Measurements from ENCODE around the gene NOXA1. TPM values are rescaled to one million over a fixed set of nuclear protein-coding genes. Genes with fewer than 3 reads are reported as not detected.

NOXA1 gene
- polyA plus RNA-seq, 3 donors: 1.3 to 9.4 (median 1.6) TPM

GRCh38 chr9:137463931-137464290 lies 40.7 kb downstream of the NOXA1 start:
- peaks cover 12 to 24% (median 13%) of the 10 kb centered on the region in 3 donors for H3K27me3 Mint-ChIP-seq (ENCODE audit: low read depth in 3 of 3)
- no peaks in the 10 kb centered on the region for H3K36me3 ChIP-seq (replicated peaks in 1 of 2; ENCODE audit: control insufficient read depth in 1 of 2, insufficient read depth in 2 of 2, low read length in 2 of 2)
- no peak overlapping the region for H3K27ac ChIP-seq (ENCODE audit: low read depth in 1 of 2, low read length in 2 of 2)
- 94% methylated on average over 18 of the region's 18 CpGs for WGBS (ENCODE audit: insufficient coverage)
- H3K9me3 Mint-ChIP-seq: peaks cover 0 to 14% (median 7%) of the 10 kb centered on the region in 7 donors
- H3K27me3 ChIP-seq (ENCODE audit: control insufficient read depth in 2 of 2, insufficient read depth in 2 of 2, low read length in 2 of 2): peaks cover 0 to 15% of the 10 kb centered on the region in 2 donors
- H3K9me3 ChIP-seq (replicated peaks in 1 of 2; ENCODE audit: control insufficient read depth in 1 of 2, insufficient read depth in 1 of 2, low read length in 2 of 2): peaks cover 14 to 15% of the 10 kb centered on the region in 2 donors
- H3K4me3 Mint-ChIP-seq: no peak overlapping the region
- H3K27ac Mint-ChIP-seq: no peak overlapping the region
- H3K9ac ChIP-seq (ENCODE audit: insufficient read depth, low read length, poor library complexity, severe bottlenecking): no peak overlapping the region
- H3K4me2 ChIP-seq (replicated peaks; ENCODE audit: extremely low read depth, low read length, poor library complexity, severe bottlenecking): no peak overlapping the region
- no peaks in the 10 kb centered on the region for H3K79me2 ChIP-seq (ENCODE audit: insufficient read depth, low read length)
- peaks cover 9 to 18% of the 10 kb centered on the region in 2 donors for H3K4me1 ChIP-seq (ENCODE audit: control insufficient read depth in 1 of 2, insufficient read depth in 2 of 2, low read length in 2 of 2)
- peak in 1 of 3 donors; percentile 1 for DNase-seq
- no peak overlapping the region for H2AFZ ChIP-seq (ENCODE audit: insufficient read depth, low read depth, low read length, poor library complexity, severe bottlenecking)
- intact Hi-C loops (cut with micrococcal nuclease): loop anchor here in 1 of 2 donors (10.0 kb wide), 1 partner anchor 141 kb away; the partner anchor contains the start of gene ARRDC1
- H3K4me1 Mint-ChIP-seq: peaks cover 3% of the 10 kb centered on the region
- no peak for TF ChIP-seq CTCF (IDR thresholded peaks at IDR 0.05)
- H4K20me1 ChIP-seq (ENCODE audit: insufficient read depth, low read length): no peaks in the 10 kb centered on the region
- no peak overlapping the region for H3K4me3 ChIP-seq (replicated peaks in 1 of 3; ENCODE audit: low read depth in 2 of 3, low read length in 3 of 3)
- H3K36me3 Mint-ChIP-seq: no peaks in the 10 kb centered on the region

- Histone ChIP-seq H3K36me3 (replicated peaks in 1 of 2; ENCODE audit: control insufficient read depth in 1 of 2, insufficient read depth in 2 of 2, low read length in 2 of 2) (no peaks in the 10 kb centered on the region), H3K9me3 (replicated peaks in 1 of 2; ENCODE audit: control insufficient read depth in 1 of 2, insufficient read depth in 1 of 2, low read length in 2 of 2) (peaks cover 14 to 15% of the 10 kb centered on the region in 2 donors), H3K9ac (ENCODE audit: insufficient read depth, low read length, poor library complexity, severe bottlenecking) (no peak overlapping the region), H4K20me1 (ENCODE audit: insufficient read depth, low read length) (no peaks in the 10 kb centered on the region), H3K79me2 (ENCODE audit: insufficient read depth, low read length) (no peaks in the 10 kb centered on the region), H3K27me3 (ENCODE audit: control insufficient read depth in 2 of 2, insufficient read depth in 2 of 2, low read length in 2 of 2) (peaks cover 0 to 15% of the 10 kb centered on the region in 2 donors), H3K27ac (ENCODE audit: low read depth in 1 of 2, low read length in 2 of 2) (no peak overlapping the region), H3K4me3 (replicated peaks in 1 of 3; ENCODE audit: low read depth in 2 of 3, low read length in 3 of 3) (no peak overlapping the region), H2AFZ (ENCODE audit: insufficient read depth, low read depth, low read length, poor library complexity, severe bottlenecking) (no peak overlapping the region), H3K4me2 (replicated peaks; ENCODE audit: extremely low read depth, low read length, poor library complexity, severe bottlenecking) (no peak overlapping the region), H3K4me1 (ENCODE audit: control insufficient read depth in 1 of 2, insufficient read depth in 2 of 2, low read length in 2 of 2) (peaks cover 8 to 16% of the 10 kb centered on the region in 2 donors)
- Mint-ChIP-seq H3K9me3 (peaks cover 0 to 14% (median 7%) of the 10 kb centered on the region in 7 donors), H3K4me3 (no peak overlapping the region), H3K27ac (no peak overlapping the region), H3K36me3 (no peaks in the 10 kb centered on the region), H3K4me1 (peaks cover 3% of the 10 kb centered on the region), H3K27me3 (ENCODE audit: low read depth in 3 of 3) (peaks cover 13 to 27% (median 14%) of the 10 kb centered on the region in 3 donors)
- no peak for DNase-seq
- no peak for TF ChIP-seq CTCF (IDR thresholded peaks at IDR 0.05)
- intact Hi-C loops (cut with micrococcal nuclease): loop anchor here in 1 of 2 donors (10.0 kb wide), 1 partner anchor 140 kb away; the partner anchor contains the start of gene ARRDC1
- 95% methylated on average over 24 of the region's 28 CpGs for WGBS (ENCODE audit: insufficient coverage)
These were observed 41.3 kb downstream of the NOXA1 start for GRCh38 chr9:137464291-137464999.
